KMS-11 (cell line): Measurements from ENCODE around the gene KCNN3.

Experiments used
- H2AFZ ChIP-seq: fragments of 200-600 bp; sonication (generic); 2 replicates; pipeline ENCODE4 v1.6.1; 2016; ENCODE audit warnings: antibody characterized with exemption, mixed run types, low read depth
- H3K27ac ChIP-seq: fragments of 200-600 bp; sonication (generic); 2 replicates; pipeline ENCODE4 v1.6.1; 2016; ENCODE audit warnings: mild to moderate bottlenecking, mixed run types
- H3K27me3 ChIP-seq: fragments of 200-600 bp; sonication (generic); 2 replicates; pipeline ENCODE4 v1.6.1; 2017; ENCODE audit warnings: mild to moderate bottlenecking, low read depth, mixed run types, moderate library complexity; ENCODE audit not compliant: insufficient read depth
- H3K36me3 ChIP-seq: fragments of 200-600 bp; sonication (generic); 2 replicates; pipeline ENCODE4 v1.6.1; 2017; ENCODE audit warnings: mild to moderate bottlenecking, mixed run types; ENCODE audit not compliant: insufficient read depth
- H3K4me1 ChIP-seq: fragments of 200-600 bp; sonication (generic); 2 replicates; pipeline ENCODE4 v1.6.1; 2016; ENCODE audit warnings: mild to moderate bottlenecking, low read depth, mixed run types; ENCODE audit not compliant: poor library complexity, severe bottlenecking
- H3K4me2 ChIP-seq: fragments of 200-600 bp; sonication (generic); 2 replicates; pipeline ENCODE4 v1.7.0; 2016; ENCODE audit warnings: mild to moderate bottlenecking, mixed run types
- H3K4me3 ChIP-seq: fragments of 200-600 bp; sonication (generic); IDR thresholded peaks from 2 replicates; pipeline ENCODE4 v1.6.1; 2017; ENCODE audit warnings: low read depth, low read length, mixed read lengths; ENCODE audit not compliant: insufficient read depth
- H3K79me2 ChIP-seq: fragments of 200-600 bp; sonication (generic); 2 replicates; pipeline ENCODE4 v1.6.1; 2016; ENCODE audit warnings: low read depth, mixed run types; ENCODE audit not compliant: insufficient read depth
- H3K9ac ChIP-seq: fragments of 200-600 bp; sonication (generic); 2 replicates; pipeline ENCODE4 v1.6.1; 2016; ENCODE audit warnings: mild to moderate bottlenecking, mixed run types
- H4K20me1 ChIP-seq: fragments of 200-600 bp; sonication (generic); 2 replicates; pipeline ENCODE4 v1.6.1; 2016; ENCODE audit warnings: mild to moderate bottlenecking, mixed run types; ENCODE audit not compliant: insufficient read depth
- CTCF ChIP-seq: fragments of 200-600 bp; sonication (generic); conservative IDR thresholded peaks from 2 replicates; pipeline ENCODE4 v1.6.1; 2017; ENCODE audit warnings: low read depth, mild to moderate bottlenecking, antibody characterized with exemption, low read length, moderate library complexity, mixed read lengths

KCNN3 gene

GRCh38 chr1:154777154-154777553 is 92.9 kb downstream of the KCNN3 start:
- H3K27ac ChIP-seq, result no peak overlapping the region
- no peak overlapping the region for H2AFZ ChIP-seq
- TF ChIP-seq CTCF, result no peak
- no peaks in the 10 kb centered on the region for H4K20me1 ChIP-seq
- no peak overlapping the region for H3K9ac ChIP-seq
- H3K4me2 ChIP-seq, result no peak overlapping the region
- H3K4me3 ChIP-seq, result no peak overlapping the region
- peaks cover 24% of the 10 kb centered on the region for H3K4me1 ChIP-seq
- no peaks in the 10 kb centered on the region for H3K27me3 ChIP-seq
- no peaks in the 10 kb centered on the region for H3K79me2 ChIP-seq
- no peaks in the 10 kb centered on the region for H3K36me3 ChIP-seq

GRCh38 chr1:154775621-154776605 is 94.2 kb downstream of the KCNN3 start:
- H3K4me3 ChIP-seq, result no peak overlapping the region
- no peaks in the 10 kb centered on the region for H4K20me1 ChIP-seq
- no peak overlapping the region for H3K4me2 ChIP-seq
- H3K36me3 ChIP-seq, result no peaks in the 10 kb centered on the region
- H3K4me1 ChIP-seq, result peaks cover 12% of the 10 kb centered on the region
- no peak overlapping the region for H3K9ac ChIP-seq
- no peaks in the 10 kb centered on the region for H3K79me2 ChIP-seq
- H3K27me3 ChIP-seq, result no peaks in the 10 kb centered on the region
- no peak for TF ChIP-seq CTCF
- H2AFZ ChIP-seq, result no peak overlapping the region
- no peak overlapping the region for H3K27ac ChIP-seq

- Histone ChIP-seq H2AFZ (no peak overlapping the region), H3K27me3 (no peaks in the 10 kb centered on the region), H3K4me2 (no peak overlapping the region), H3K4me1 (peaks cover 11% of the 10 kb centered on the region), H3K36me3 (no peaks in the 10 kb centered on the region), H3K4me3 (no peak overlapping the region), H3K9ac (no peak overlapping the region), H4K20me1 (no peaks in the 10 kb centered on the region), H3K79me2 (no peaks in the 10 kb centered on the region), H3K27ac (no peak overlapping the region)
- TF ChIP-seq CTCF, result no peak
Observed at GRCh38 chr1:154774175-154774855, 95.8 kb downstream of the KCNN3 start.

- Histone ChIP-seq H3K27ac (no peak overlapping the region), H3K4me2 (no peak overlapping the region), H3K36me3 (no peaks in the 10 kb centered on the region), H4K20me1 (no peaks in the 10 kb centered on the region), H3K9ac (no peak overlapping the region), H2AFZ (no peak overlapping the region), H3K4me1 (peaks cover 11% of the 10 kb centered on the region), H3K27me3 (no peaks in the 10 kb centered on the region), H3K4me3 (no peak overlapping the region), H3K79me2 (no peaks in the 10 kb centered on the region)
- TF ChIP-seq CTCF, result no peak
Observed at GRCh38 chr1:154773551-154773950, 96.5 kb downstream of the KCNN3 start.
